ENCODE results near the gene STOML2.

Gene STOML2

GRCh38 chr9:35085078-35085477 lies 17.9 kb downstream of the STOML2 start:
- no peaks in the 10 kb centered on the region for H3K79me2 ChIP-seq (ENCODE audit: control insufficient read depth, insufficient read depth, low read length, poor library complexity)
- H3K4me3 ChIP-seq (ENCODE audit: low read depth, low read length), result no peak overlapping the region
- DNase-seq, result no peak
- H3K9ac ChIP-seq (ENCODE audit: low read length), result no peak overlapping the region
- H3K79me1 ChIP-seq (ENCODE audit: low read length), result peaks cover under 1% of the 10 kb centered on the region
- no peak overlapping the region for H3K18ac ChIP-seq (ENCODE audit: low read length)
- no peak overlapping the region for H3K14ac ChIP-seq (ENCODE audit: low read length)
- H4K12ac ChIP-seq (ENCODE audit: low read depth, low read length), result no peak overlapping the region
- no CpG with 5 or more reads among the region's 2 CpGs for WGBS (ENCODE audit: extremely low coverage, insufficient coverage, insufficient read length)
- H4K8ac ChIP-seq (ENCODE audit: low read depth, low read length), result no peak overlapping the region
- no peak overlapping the region for H3K4ac ChIP-seq (ENCODE audit: low read depth, low read length)
- no peak overlapping the region for H3K27ac ChIP-seq (ENCODE audit: low read depth, low read length)
- no peak overlapping the region for H2AK5ac ChIP-seq (ENCODE audit: low read length)
- peaks cover 12 to 23% of the 10 kb centered on the region in 2 experiments for H3K36me3 ChIP-seq (ENCODE audit: control insufficient read depth in 1 of 2, insufficient read depth in 2 of 2, low read length in 2 of 2)
- H2BK5ac ChIP-seq (ENCODE audit: low read depth, low read length, poor library complexity), result no peak overlapping the region
- H3K4me1 ChIP-seq (ENCODE audit: control insufficient read depth in 1 of 2, insufficient read depth in 2 of 2, low read length in 2 of 2), result no peaks in the 10 kb centered on the region
- no peak overlapping the region for H2AFZ ChIP-seq (ENCODE audit: insufficient read depth, low read length, poor library complexity)
- no peaks in the 10 kb centered on the region for H3K9me3 ChIP-seq (ENCODE audit: insufficient read depth, low read depth, low read length)
- H3K4me2 ChIP-seq (ENCODE audit: low read length), result no peak overlapping the region
- no peak overlapping the region for H2BK12ac ChIP-seq (ENCODE audit: low read length)
- H4K91ac ChIP-seq (ENCODE audit: low read depth, low read length), result no peak overlapping the region
- H2BK120ac ChIP-seq (ENCODE audit: insufficient read depth, low read length, poor library complexity), result no peak overlapping the region
- H3K23ac ChIP-seq (ENCODE audit: low read length), result no peak overlapping the region
- no peaks in the 10 kb centered on the region for H3K27me3 ChIP-seq (ENCODE audit: insufficient read depth, low read length)

- peak within 1 kb of the TSS; percentile 78 for H2BK5ac ChIP-seq (ENCODE audit: low read depth, low read length, poor library complexity)
- peak within 1 kb of the TSS; percentile 53 for H4K91ac ChIP-seq (ENCODE audit: low read depth, low read length)
- peak within 1 kb of the TSS; percentile 84 for H3K4me3 ChIP-seq (ENCODE audit: low read depth, low read length)
- no CpG with 5 or more reads among the region's 67 CpGs for WGBS (ENCODE audit: extremely low coverage, insufficient coverage, insufficient read length)
- peak within 1 kb of the TSS; percentile 67 for H2BK120ac ChIP-seq (ENCODE audit: insufficient read depth, low read length, poor library complexity)
- no peaks in the 10 kb centered on the region for H3K9me3 ChIP-seq (ENCODE audit: insufficient read depth, low read depth, low read length)
- H3K27me3 ChIP-seq (ENCODE audit: insufficient read depth, low read length), result no peaks in the 10 kb centered on the region
- H3K4me2 ChIP-seq (ENCODE audit: low read length), result peak within 1 kb of the TSS; percentile 85
- peak within 1 kb of the TSS; percentile 76 for H3K14ac ChIP-seq (ENCODE audit: low read length)
- peak within 1 kb of the TSS; percentile 82 for H2AFZ ChIP-seq (ENCODE audit: insufficient read depth, low read length, poor library complexity)
- H3K4ac ChIP-seq (ENCODE audit: low read depth, low read length), result peak within 1 kb of the TSS; percentile 72
- peak within 1 kb of the TSS; percentile 85 for H3K9ac ChIP-seq (ENCODE audit: low read length)
- DNase-seq, result peak; percentile 84 to 90
- peak within 1 kb of the TSS; percentile 60 for H4K12ac ChIP-seq (ENCODE audit: low read depth, low read length)
- H3K36me3 ChIP-seq (ENCODE audit: control insufficient read depth in 1 of 2, insufficient read depth in 2 of 2, low read length in 2 of 2), result peaks cover 23 to 26% of the 10 kb centered on the region in 2 experiments
- no peak within 1 kb of the TSS for H3K23ac ChIP-seq (ENCODE audit: low read length)
- H3K4me1 ChIP-seq (ENCODE audit: control insufficient read depth in 1 of 2, insufficient read depth in 2 of 2, low read length in 2 of 2), result peaks cover 10 to 13% of the 10 kb centered on the region in 2 experiments
- peaks cover 8% of the 10 kb centered on the region for H3K79me1 ChIP-seq (ENCODE audit: low read length)
- peak within 1 kb of the TSS; percentile 32 for H2AK5ac ChIP-seq (ENCODE audit: low read length)
- H2BK12ac ChIP-seq (ENCODE audit: low read length), result no peak within 1 kb of the TSS
- peak within 1 kb of the TSS; percentile 63 for H4K8ac ChIP-seq (ENCODE audit: low read depth, low read length)
- peak within 1 kb of the TSS; percentile 73 for H3K18ac ChIP-seq (ENCODE audit: low read length)
- H3K27ac ChIP-seq (ENCODE audit: low read depth, low read length), result peak within 1 kb of the TSS; percentile 77
- H3K79me2 ChIP-seq (ENCODE audit: control insufficient read depth, insufficient read depth, low read length, poor library complexity), result peaks cover 9% of the 10 kb centered on the region
Measured at GRCh38 chr9:35079426-35080341, 23.2 kb downstream of the STOML2 start, which contains the start of gene FANCG. TSS of gene FANCG (minus strand) at chr9:35079942. CDS start at chr9:35079524, 418 bp downstream.

GRCh38 chr9:35079041-35079425 lies 23.9 kb downstream of the STOML2 start:
- H3K4me3 ChIP-seq (ENCODE audit: low read depth, low read length), result peak overlapping the region; percentile 84
- H3K9ac ChIP-seq (ENCODE audit: low read length), result peak overlapping the region; percentile 85
- peaks cover 8% of the 10 kb centered on the region for H3K79me1 ChIP-seq (ENCODE audit: low read length)
- H2BK5ac ChIP-seq (ENCODE audit: low read depth, low read length, poor library complexity), result no peak overlapping the region
- H3K27me3 ChIP-seq (ENCODE audit: insufficient read depth, low read length), result no peaks in the 10 kb centered on the region
- no peak overlapping the region for H2BK12ac ChIP-seq (ENCODE audit: low read length)
- peak overlapping the region; percentile 77 for H3K27ac ChIP-seq (ENCODE audit: low read depth, low read length)
- H2AK5ac ChIP-seq (ENCODE audit: low read length), result peak overlapping the region; percentile 32
- peak overlapping the region; percentile 72 for H3K4ac ChIP-seq (ENCODE audit: low read depth, low read length)
- H3K23ac ChIP-seq (ENCODE audit: low read length), result no peak overlapping the region
- H3K14ac ChIP-seq (ENCODE audit: low read length), result peak overlapping the region; percentile 76
- H2BK120ac ChIP-seq (ENCODE audit: insufficient read depth, low read length, poor library complexity), result peak overlapping the region; percentile 21
- H3K4me2 ChIP-seq (ENCODE audit: low read length), result peak overlapping the region; percentile 85
- H3K9me3 ChIP-seq (ENCODE audit: insufficient read depth, low read depth, low read length), result no peaks in the 10 kb centered on the region
- peaks cover 28 to 32% of the 10 kb centered on the region in 2 experiments for H3K36me3 ChIP-seq (ENCODE audit: control insufficient read depth in 1 of 2, insufficient read depth in 2 of 2, low read length in 2 of 2)
- peak overlapping the region; percentile 63 for H4K8ac ChIP-seq (ENCODE audit: low read depth, low read length)
- H3K18ac ChIP-seq (ENCODE audit: low read length), result peak overlapping the region; percentile 73
- peak overlapping the region; percentile 74 for H2AFZ ChIP-seq (ENCODE audit: insufficient read depth, low read length, poor library complexity)
- H3K79me2 ChIP-seq (ENCODE audit: control insufficient read depth, insufficient read depth, low read length, poor library complexity), result peaks cover 9% of the 10 kb centered on the region
- peaks cover 10 to 13% of the 10 kb centered on the region in 2 experiments for H3K4me1 ChIP-seq (ENCODE audit: control insufficient read depth in 1 of 2, insufficient read depth in 2 of 2, low read length in 2 of 2)
- peak overlapping the region; percentile 53 for H4K91ac ChIP-seq (ENCODE audit: low read depth, low read length)
- peak overlapping the region; percentile 60 for H4K12ac ChIP-seq (ENCODE audit: low read depth, low read length)
- no peak for DNase-seq
- WGBS (ENCODE audit: extremely low coverage, insufficient coverage, insufficient read length), result no CpG with 5 or more reads among the region's 10 CpGs

- Histone ChIP-seq H2AK5ac (ENCODE audit: low read length) (no peak overlapping the region), H3K18ac (ENCODE audit: low read length) (no peak overlapping the region), H2BK120ac (ENCODE audit: insufficient read depth, low read length, poor library complexity) (no peak overlapping the region), H3K27ac (ENCODE audit: low read depth, low read length) (no peak overlapping the region), H2AFZ (ENCODE audit: insufficient read depth, low read length, poor library complexity) (no peak overlapping the region), H3K23ac (ENCODE audit: low read length) (no peak overlapping the region), H4K12ac (ENCODE audit: low read depth, low read length) (no peak overlapping the region), H3K79me2 (ENCODE audit: control insufficient read depth, insufficient read depth, low read length, poor library complexity) (peaks cover 9% of the 10 kb centered on the region), H3K4ac (ENCODE audit: low read depth, low read length) (peak overlapping the region; percentile 60), H3K9me3 (ENCODE audit: insufficient read depth, low read depth, low read length) (no peaks in the 10 kb centered on the region), H2BK5ac (ENCODE audit: low read depth, low read length, poor library complexity) (no peak overlapping the region), H3K27me3 (ENCODE audit: insufficient read depth, low read length) (no peaks in the 10 kb centered on the region), H2BK12ac (ENCODE audit: low read length) (no peak overlapping the region), H3K14ac (ENCODE audit: low read length) (no peak overlapping the region), H3K4me3 (ENCODE audit: low read depth, low read length) (no peak overlapping the region), H4K8ac (ENCODE audit: low read depth, low read length) (no peak overlapping the region), H3K4me2 (ENCODE audit: low read length) (peak overlapping the region; percentile 85), H3K79me1 (ENCODE audit: low read length) (peaks cover 9% of the 10 kb centered on the region), H3K9ac (ENCODE audit: low read length) (peak overlapping the region; percentile 3), H3K4me1 (ENCODE audit: control insufficient read depth in 1 of 2, insufficient read depth in 2 of 2, low read length in 2 of 2) (peaks cover 10 to 13% of the 10 kb centered on the region in 2 experiments), H3K36me3 (ENCODE audit: control insufficient read depth in 1 of 2, insufficient read depth in 2 of 2, low read length in 2 of 2) (peaks cover 30 to 40% of the 10 kb centered on the region in 2 experiments), H4K91ac (ENCODE audit: low read depth, low read length) (no peak overlapping the region)
- no CpG with 5 or more reads among the region's 4 CpGs for WGBS (ENCODE audit: extremely low coverage, insufficient coverage, insufficient read length)
- DNase-seq, result no peak
Measured at GRCh38 chr9:35078066-35078465, 24.9 kb downstream of the STOML2 start.

Data from trophoblast cell (in vitro differentiated cells and primary cell).